Measurements from ENCODE around the gene TUBGCP2.
"Not testable (repeated sequence)": the region's sequence is repeated elsewhere in the genome, so short reads cannot be mapped to it uniquely, and the experiment has no call there.

TUBGCP2 gene

DNA sequence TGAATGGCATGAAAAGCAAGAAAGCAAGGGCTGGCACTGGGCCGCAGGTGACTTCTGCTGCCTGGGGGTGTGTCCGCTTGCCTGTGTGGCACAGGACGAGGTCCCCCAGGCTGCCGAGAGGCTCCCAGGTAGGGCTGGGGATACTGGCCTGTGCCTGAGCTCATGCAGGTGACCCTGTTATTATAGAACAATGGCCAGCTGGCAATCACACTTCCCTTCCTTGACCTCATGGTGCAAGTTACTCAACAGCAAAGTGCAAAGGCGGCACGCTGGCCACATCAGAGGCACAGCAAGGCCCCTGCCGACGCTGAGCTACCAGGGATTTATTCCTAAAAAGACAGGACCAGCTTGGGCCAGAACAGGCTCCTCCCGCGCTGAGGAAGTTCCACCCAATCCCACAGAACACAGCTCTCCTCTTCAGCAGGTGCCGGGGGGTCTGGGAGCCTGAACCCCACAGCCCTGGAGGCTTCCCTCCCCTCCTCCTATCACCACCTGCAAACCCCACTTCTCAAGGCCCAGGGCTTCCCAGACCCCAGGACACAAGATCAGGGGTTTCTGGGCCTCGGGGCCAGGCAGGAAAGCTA lies 30.6 kb downstream of the TUBGCP2 start:
- no peak for DNase-seq (ENCODE audit: low read depth)

DNA sequence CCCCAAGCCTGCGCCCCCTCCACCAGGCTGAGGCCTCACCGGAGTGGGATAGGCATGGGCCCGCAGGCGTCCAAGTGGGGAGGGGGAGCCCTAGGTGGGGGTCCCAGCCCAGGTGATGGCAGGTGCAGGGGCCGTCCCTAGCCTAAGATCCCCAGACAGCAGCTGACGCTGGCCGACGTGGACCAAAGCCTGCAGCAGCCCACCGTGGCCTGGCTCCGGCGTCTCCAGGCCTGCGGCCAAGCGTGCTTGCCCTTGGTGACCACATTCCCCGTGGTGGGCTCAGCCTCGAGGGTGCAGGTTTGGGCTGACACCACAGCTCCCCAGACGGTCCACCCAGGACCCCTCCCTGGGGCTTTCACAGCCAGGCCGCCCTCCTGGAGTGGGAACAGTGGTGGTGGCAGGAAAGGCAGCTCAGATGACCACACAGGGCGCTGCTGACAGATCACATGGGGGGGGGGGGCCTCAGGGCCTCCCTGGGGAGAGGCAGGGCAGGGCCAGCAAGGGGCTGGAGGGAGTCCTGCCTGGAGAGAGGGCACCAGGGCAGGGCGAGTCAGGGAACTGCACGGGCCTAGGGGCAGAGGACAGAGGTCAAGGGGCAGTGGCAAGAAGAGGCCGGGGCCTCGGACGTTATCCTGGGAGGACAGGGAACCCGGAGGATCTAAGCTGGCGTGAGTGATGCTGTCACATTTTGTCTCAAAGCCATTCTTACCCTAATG lies 31.2 kb downstream of the TUBGCP2 start:
- DNase-seq (ENCODE audit: low read depth) = no peak

DNA sequence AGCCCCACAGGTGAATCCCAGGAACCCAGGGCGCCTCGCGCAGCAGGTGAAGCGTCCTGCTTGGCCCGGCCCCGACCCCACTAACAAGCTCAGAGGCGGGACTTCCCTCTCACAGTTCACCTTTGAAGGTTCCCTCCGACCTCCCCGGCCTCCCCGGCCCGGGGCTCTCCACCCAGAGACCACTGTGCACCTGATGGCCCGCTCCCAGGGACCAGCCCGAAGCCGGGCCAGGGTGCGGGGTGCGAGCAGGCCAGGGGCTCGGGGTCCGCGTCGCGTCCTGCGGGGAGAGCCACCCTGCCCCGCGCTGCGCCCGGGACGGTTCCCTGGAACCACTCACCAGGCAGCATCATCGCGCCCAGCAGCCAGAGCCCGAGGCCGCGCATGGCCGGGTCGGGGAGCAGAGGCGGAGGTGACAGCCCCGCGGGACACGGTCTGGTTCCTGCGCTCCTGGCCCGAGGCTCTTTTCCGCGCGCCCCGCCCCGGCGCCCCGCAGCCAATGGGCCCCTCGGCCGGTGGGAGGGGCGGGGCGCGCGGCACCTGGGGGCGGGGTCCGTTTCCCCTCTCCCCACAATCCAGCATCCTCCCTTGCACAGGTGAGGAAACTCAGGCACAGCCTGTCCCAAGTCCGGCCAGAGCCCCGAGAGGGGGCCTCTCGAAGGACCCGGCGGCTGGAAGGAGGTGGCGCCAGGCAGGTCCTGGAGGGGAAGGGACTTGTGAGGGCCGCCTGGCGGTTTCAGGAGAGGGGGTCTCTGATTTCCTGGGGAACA lies 32.1 kb downstream of the TUBGCP2 start, which contains the start of gene ADAM8:
TSS of gene ADAM8 (minus strand) at position 434 of the 767 bp plus-strand sequence. CDS start at position 383, 51 bp downstream.
- no peak for DNase-seq (ENCODE audit: low read depth)

DNA sequence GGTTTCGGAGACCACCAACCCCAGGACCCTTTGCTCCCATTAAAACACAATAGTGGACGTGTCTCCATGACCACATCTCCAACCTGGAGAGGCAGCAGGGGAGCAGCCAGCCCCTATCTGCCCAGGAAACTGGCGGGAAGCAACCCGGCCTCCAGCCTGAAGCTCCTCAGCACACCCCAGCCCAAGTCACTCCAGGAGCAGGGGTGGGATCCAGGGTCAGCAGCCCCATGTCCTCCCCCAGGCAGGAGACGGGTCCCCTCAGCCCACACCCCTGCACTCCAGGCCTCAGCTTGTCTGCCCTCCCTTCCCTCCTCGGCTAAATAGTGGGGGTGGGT lies 32.6 kb downstream of the TUBGCP2 start:
- no peak for DNase-seq (ENCODE audit: low read depth)

DNA sequence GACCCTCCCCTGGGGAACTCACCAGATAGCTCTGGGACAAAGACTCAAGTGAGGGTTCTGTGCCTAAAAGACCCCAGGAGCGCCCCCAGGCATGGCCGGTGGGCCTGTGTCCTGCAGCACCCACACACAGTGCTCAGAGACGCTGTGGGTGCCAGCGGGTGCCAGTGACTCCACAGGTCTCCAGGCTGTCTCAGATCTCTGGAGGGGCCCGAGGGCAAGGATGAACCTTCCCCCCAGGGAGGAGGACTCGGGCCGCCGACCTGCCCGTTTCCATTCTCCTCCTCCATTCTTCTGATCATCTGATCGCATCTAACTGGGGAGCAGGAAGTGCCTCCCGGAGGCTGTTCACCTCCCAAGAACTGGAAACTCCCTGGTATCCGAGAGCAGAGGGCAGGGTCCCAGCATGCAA lies 33.0 kb downstream of the TUBGCP2 start:
- no peak for DNase-seq (ENCODE audit: low read depth)

DNA sequence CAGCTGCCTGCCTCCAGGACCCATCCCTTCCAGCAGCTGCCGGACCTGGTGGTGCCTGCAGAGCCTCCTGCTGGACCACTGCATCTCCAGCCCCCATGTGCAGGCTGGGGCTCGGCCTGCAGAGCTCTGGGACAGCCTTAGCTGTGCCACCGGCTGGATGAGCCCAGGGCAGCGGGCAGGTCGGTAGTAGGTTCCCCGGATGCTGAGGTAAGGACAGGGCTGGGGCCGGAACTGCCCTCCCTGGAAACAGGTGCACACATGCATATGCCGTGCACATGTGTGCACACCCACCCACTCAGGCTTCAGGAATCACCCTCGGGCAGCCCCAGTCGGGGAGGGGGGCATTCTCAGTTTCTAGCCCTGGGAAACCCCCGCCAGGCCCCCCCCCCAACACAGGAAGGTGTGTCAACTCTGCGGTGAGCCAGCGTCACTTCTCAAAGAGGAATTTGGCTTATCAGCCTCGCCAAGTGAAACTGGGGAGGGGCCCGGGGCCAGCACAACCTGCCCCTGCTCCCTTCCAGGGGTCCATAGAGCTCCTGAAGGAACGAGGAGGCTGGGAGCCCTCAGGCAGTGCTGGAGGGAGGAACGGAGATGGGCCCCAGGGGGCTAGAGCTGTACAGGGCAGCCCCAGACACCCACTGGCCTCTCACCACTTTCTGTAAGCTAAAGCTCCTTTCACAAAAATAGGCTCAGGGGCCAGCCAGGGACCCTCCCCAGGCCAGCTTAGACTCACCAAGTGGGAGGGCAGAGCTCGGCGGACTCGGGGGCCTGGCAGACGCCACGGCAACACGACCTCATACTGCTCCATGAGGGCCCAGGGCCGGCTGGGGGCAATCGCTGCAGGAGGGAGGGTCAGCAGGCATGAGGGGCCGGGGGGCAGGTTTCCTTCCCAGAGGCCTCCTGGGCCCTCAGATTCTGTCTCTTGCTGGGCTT lies 33.7 kb downstream of the TUBGCP2 start:
- no peak for DNase-seq (ENCODE audit: low read depth)

DNA sequence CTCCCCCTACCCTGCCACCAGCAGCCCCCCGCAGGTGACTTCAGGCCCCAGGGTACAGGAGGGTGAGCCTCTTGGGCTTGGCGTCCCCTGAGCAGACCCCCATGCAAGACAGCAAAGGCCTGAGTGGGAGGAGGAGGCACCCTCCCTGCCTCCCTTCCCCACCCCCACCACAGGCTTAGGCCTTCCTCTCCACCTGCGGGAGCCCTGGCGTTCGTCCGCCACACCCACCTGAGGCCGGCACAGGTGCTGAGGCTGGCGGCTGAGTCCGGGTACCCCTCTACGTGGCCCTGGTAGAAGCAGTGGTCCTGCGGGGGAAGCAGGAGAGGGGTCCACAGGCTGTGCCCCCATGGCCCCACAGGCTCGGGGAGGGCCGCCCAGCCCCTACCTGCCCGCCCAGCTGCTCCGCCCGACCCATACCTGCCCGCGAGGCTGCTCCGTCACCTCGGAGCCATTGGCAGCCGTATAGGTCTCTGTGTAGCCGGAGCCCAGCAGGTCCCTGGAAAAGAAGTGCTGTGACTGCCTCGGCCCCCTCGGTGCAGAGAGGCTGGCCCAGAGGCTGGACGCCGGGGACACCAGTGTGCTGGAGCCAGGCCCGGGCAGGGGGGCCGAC lies 35.0 kb downstream of the TUBGCP2 start:
- DNase-seq (ENCODE audit: low read depth) = no peak

DNA sequence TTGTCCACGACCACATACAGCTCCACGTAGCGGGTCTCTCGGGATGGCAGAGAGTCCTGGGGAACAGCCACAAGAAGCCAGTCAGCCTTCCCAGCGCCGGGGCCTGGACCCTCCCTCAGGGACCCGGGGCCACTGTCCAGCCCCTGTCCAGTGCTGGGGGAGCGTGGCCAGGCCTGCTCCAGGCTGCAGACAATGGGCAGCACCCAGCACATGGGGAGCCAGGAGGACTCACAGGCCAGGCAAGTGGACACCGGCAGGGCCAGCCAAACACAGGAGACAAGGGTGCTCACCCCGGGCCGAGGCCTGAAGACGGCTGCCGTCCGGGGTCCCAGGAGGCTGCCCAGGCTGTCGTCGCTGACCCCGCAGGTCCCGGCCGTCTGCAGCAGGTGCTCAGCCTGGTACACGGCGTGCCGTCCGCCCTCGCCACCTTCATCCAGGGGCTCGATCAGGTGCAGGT lies 35.7 kb downstream of the TUBGCP2 start:
- no peak for DNase-seq (ENCODE audit: low read depth)

DNA sequence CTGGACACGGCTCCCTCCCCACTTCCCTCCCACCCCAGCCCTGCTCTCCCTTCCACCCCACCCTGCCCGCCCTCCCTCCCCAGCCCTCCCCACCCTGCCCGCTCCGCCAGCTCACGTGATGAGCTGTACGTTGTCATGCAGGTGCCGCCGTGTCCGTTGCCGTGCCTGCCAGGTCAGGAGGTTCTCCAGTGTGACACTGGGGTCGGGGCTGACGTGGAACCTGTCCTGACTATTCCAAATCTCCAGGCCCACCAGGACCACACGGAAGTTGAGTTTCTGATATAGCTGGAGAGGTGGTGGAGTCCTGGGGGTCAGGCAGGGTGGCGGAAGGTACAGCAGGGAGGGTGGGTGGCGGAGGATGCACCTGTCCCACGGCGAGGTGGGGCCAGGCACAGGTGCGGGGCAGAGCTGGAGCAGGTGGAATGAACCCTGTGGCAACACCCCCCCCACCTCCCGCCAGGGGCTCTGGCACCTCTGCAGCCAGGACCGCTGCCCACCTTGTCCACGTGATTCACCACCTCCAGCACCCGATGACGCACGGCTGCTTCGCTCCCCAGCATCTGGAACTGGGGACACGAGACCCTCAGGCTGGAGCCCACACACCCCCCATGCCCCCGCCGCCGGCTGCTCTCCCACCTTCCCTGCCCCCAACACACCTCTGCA lies 36.2 kb downstream of the TUBGCP2 start:
- DNase-seq (ENCODE audit: low read depth) = no peak

DNA sequence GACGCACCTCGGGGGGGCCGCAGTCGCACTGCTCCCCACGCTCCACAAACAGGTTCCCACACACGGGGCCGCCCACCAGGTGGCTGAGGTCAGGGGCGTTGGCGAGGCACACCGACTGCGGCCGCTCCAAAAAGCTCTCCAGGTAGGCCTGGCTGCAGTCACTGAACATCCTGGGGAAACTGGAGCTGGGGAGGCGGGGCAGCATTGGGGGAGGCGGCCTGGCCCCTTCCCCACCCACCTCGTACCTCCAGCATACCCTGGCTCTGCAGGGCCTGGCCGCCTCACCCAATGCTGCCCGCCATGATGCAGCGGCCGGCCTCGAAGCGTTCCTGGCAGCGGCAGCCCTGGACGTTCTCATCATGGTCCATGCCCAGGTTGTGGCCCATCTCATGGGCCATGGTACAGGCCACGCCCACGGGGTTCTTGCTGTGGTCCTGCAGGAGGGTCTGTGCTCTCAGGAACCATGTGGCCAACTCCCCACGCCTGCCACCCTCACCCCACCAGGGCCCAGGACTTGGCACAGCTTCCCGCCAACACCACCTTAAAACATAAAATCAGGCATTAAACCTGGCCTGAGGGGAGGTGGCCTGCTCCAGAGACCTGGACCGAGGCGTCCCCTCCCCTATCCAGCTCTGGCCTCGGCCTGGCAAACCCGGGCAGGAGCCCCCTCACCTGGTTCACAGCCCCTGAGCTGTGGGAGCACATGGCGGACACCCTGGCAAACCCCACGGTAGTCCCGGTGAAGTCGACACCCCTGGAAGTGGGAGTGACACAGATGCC lies 37.0 kb downstream of the TUBGCP2 start:
- DNase-seq (ENCODE audit: low read depth) = no peak

DNA sequence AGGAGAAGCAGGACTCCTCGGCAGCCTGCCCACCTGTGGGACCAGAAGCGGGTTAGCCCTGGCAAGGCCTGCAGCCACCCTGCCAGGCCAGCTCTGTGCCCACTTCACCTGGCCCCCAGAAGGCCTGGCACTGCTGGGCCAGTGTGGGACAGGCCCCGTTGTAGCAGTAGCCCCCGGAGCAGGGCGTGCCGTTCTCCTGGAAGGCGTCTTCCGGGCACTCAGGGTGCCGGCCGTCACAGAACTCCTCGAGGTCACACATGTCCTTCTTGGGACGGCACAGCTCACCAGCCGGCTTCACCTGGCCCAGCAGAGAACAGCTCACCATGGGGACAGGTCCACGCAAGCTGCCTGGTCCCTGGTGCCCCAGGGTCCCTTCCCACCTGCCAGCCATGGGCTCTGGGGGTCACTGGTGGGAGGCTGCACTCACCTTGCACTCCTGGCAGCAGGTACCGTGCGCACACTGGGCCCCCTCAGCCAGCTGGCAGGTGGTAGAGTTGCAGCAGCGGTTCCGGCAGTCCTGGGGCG lies 37.8 kb downstream of the TUBGCP2 start:
- DNase-seq (ENCODE audit: low read depth) = no peak

DNA sequence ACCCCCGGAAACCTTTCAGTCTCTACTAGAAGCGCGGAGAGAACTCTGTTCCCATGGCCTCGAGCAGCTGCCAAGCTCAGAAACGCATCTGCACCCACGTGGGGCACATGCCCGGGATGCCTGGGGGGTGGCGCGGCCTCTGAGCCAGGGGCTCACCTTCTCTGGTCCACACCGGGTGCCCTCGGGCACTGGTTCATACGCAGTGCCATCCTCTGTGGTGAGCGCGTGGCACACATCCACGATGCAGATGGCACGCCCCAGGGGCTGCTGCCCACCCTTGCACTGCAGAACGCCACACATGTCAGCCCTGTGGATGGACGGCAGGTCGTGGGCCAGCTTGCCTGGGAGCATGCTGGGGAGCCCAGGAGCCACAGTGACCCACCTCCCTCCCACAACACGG lies 38.5 kb downstream of the TUBGCP2 start:
- no peak for DNase-seq (ENCODE audit: low read depth)

DNA sequence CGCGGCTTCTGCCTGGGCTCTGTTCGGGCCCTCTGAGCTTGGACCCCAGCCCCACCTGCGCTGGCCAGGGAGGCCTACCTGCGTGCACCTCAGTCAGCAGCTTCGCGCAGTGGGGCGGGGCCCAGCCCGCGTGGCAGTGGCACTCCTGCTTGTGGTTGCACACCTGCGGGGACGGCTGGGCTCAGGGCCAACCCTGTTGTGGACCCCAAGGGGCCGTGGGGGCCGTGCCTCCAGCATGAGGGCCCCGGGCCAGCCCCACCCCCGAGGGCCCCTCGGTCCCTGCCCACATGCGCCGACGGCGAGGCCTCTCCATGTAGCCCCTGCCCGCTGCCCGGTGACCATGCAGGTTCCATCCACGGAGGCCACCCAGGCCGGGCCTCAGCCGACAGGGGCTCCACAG lies 39.3 kb downstream of the TUBGCP2 start:
- DNase-seq (ENCODE audit: low read depth) = no peak

DNA sequence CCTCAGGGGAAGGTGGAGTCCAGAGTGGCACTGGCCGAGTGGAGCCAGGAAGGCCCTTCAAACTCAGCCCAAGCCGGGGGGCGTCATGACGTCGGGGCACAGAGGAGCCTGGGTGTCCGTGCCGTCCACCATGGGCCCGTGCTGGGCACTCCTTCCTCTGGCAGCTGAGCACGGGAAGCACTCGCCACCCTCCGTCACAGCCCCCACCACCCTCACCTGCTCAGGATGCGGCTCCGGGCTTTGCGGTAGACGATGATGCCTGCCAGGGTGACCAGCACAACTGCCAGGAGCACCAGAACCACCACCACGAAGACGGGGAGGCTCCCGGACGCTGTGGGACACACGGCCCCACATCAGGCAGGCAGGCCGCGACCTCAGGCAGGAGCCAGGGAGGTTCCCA lies 40.1 kb downstream of the TUBGCP2 start:
- DNase-seq (ENCODE audit: low read depth) = no peak

DNA sequence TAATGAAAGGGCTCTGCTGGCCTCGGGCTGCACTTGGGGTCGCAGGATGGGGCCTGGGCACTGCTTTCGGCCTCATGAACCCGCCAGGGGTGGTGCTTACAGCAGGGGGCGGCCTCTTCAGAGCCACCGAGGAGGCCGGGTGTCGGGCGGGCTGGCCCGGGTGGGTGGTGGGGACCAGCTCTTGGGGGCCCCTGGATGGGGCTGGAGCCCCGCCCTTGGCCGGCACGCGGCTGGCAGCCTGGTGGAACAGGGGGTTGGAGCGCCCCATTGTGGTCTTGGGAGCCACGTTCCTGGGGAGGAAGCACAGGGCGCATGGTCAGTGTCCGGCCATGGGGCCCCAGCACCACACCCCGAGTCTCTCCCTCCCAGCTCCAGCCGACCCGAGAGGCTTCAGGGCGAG lies 40.8 kb downstream of the TUBGCP2 start:
- no peak for DNase-seq (ENCODE audit: low read depth)

DNA sequence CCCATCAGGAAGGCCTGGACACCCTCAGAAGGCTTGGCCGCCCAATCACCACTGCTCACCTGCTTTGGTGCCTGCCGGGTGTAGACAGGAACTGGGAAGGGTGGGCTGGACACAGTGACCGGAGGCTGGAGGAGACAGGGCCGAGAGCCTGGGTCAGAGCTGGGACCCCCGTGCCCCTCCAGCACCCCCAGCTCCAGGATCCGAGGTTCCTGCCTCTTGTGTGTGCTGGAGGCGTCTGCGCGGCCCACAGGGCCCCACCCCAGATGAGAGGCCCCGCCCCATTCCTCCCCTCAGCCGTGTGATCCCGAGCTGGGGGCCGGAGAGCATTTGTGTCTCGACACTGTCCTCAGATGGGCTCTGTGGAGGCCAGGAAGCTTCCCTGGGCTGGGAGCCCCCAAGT lies 41.4 kb downstream of the TUBGCP2 start:
- no peak for DNase-seq (ENCODE audit: low read depth)

DNA sequence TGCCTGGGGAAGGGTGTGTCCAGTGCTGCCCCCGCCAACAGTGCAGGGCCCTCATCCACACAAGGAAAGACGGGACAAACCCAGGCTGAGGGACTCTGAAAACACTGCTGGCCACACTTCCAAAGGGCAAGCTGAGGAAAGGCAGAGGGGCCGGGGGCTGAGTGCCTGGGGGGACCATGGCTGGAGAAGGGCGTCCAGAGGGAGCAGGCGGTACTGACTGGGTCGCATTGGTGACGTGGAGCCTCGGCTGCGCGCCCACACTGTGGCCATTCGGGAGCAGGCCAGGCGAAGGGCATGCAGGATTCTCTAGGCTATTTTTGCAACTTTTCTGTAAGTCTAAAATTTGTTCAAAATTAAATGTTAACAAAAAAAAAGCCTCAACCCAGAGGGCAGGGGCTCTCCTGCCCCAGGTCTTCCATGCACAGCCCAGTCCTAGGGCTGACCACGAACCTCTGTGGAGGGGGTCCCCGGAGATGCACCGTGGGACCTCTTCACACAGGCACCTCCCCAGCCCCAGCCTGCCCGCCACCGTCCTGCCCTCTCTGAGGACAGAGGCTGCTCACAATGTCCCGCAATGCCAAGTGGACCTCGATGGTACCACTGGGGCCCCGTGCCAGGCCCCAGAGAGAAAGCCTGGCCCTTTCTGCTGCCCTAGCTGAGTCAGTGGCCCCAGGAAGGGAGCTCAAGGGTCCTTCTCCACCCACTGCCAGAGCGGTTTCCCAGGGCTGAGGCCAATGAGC lies 42.4 kb downstream of the TUBGCP2 start:
- DNase-seq (ENCODE audit: low read depth) = no peak

DNA sequence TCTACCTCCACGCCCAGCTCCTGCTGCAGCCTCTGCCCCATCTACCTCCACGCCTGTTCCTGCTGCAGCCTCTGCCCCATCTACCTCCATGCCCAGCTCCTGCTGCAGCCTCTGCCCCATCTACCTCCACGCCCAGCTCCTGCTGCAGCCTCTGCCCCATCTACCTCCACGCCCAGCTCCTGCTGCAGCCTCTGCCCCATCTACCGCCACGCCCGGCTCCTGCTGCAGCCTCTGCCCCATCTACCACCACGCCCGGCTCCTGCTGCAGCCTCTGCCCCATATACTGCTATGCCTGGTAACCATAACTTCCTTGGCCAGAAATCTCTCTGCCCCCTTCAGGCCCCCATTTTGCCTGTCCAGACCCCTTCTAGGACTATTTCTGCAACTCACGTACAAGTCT lies 43.6 kb downstream of the TUBGCP2 start:
- not testable (repeated sequence) for DNase-seq (ENCODE audit: low read depth)

DNA sequence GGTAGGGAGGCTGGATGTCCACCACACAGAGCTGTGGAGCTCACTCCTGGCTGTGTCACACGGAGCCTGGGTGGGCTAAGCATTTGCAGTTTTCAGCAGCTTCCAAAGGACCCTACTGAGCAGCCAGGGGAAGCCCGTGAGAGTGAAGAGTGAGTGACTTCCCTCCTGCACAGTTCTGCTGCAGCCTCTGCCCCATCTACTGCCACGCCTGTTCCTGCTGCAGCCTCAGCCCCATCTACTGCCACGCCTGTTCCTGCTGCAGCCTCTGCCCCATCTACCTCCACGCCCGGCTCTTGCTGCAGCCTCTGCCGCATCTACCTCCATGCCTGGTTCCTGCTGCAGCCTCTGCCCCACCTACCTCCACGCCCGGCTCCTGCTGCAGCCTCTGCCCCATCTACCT lies 44.2 kb downstream of the TUBGCP2 start:
- no peak for DNase-seq (ENCODE audit: low read depth)
